ENCODE measurements around the gene OR10W1.
A peak's percentile ranks its signal among the peaks of the same experiment; 100 is the strongest.

Gene OR10W1, protein sequence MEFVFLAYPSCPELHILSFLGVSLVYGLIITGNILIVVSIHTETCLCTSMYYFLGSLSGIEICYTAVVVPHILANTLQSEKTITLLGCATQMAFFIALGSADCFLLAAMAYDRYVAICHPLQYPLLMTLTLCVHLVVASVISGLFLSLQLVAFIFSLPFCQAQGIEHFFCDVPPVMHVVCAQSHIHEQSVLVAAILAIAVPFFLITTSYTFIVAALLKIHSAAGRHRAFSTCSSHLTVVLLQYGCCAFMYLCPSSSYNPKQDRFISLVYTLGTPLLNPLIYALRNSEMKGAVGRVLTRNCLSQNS

GRCh38 chr11:58268142-58268541, at the start of gene OR10W1:
Gene OR10W1, minus strand, starts transcription at chr11:58268260. Its CDS starts 402 bp downstream, at chr11:58267858.
- DNase-seq (ENCODE audit: low spot score): no peak

GRCh38 chr11:58316142-58316541, 48.1 kb upstream of the OR10W1 start:
- no peak for DNase-seq (ENCODE audit: low spot score)

DNA sequence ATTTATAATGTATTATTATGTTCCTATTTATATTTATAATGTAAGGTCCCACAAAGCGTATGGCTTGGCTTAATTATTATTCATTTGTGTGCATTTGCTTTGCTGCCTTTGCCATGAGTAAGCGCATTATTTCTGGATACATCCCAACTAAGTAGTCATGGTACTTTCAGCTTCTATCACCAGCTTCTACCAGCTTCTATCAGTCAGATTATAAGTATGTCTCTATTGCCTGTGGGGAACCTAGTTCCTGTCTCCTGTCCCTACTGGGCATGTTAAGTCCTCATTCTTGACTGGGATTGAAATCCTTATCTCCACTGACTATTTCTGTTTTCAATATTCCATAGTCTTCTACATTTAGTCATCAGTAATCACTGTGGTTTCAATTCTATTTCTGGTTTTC, 33.5 kb upstream of the OR10W1 start:
- no peak for DNase-seq (ENCODE audit: low spot score)

DNA sequence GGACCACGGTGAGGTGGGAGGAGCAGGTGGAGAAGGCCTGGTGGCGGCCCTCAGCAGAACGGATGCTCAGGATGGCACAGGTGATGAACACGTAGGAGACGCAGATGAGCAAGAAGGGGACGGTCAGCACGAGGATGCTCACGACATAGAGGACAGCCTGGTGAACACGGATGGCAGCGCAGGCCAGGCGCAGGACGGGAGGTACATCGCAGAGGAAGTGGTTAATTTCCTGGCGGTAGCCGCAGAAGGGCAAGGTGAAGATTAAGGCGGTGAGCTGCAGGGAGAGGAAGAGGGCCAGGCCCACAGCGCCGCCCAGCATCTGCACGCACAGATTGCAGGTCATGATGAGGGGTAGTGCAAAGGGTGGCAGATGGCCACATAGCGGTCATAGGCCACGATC, 24.0 kb upstream of the OR10W1 start:
- DNase-seq (ENCODE audit: low spot score): no peak

- DNase-seq (ENCODE audit: low spot score): no peak
Observed at GRCh38 chr11:58289266-58289665, 21.2 kb upstream of the OR10W1 start.

GRCh38 chr11:58286249-58286648, 18.2 kb upstream of the OR10W1 start:
- peak; percentile 60 for DNase-seq (ENCODE audit: low spot score)

DNA sequence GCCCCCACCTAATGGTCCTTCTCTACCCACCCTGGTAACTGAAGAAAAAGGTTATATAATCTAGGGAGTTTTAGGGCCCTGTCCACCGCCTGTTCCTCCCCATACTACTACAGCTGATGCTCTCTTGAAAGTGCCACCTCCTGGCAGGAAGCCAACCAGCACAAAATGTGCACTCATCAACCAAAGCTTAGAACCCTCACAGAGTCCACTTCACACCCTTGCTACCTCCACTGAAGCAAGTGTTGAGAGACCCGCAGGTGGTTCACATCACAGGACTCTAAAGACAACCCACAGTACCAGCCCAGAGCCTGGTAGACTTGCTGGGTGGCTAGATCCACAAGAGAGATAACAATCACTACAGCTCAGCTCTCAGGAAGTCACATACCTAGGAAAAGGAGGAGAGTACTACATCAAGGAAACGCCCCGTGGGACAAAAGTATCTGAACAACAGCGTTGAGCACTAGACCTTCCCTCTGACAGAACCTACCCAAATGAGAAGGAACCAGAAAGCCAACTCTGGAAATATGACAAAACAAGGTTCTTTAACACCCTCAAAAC, 17.5 kb upstream of the OR10W1 start:
- DNase-seq (ENCODE audit: low spot score): no peak

- DNase-seq (ENCODE audit: low spot score): no peak
Observed at GRCh38 chr11:58276151-58276550, 8.1 kb upstream of the OR10W1 start.

- no peak for DNase-seq (ENCODE audit: low spot score)
Observed at GRCh38 chr11:58275002-58275401, 6.9 kb upstream of the OR10W1 start.

- DNase-seq (ENCODE audit: low spot score): no peak
Observed at GRCh38 chr11:58259983-58260382, 8.1 kb downstream of the OR10W1 start.

- no peak for DNase-seq (ENCODE audit: low spot score)
Observed at GRCh38 chr11:58254936-58255335, 13.1 kb downstream of the OR10W1 start.

- DNase-seq (ENCODE audit: low spot score): no peak
Observed at GRCh38 chr11:58243954-58244353, 24.1 kb downstream of the OR10W1 start.

DNA sequence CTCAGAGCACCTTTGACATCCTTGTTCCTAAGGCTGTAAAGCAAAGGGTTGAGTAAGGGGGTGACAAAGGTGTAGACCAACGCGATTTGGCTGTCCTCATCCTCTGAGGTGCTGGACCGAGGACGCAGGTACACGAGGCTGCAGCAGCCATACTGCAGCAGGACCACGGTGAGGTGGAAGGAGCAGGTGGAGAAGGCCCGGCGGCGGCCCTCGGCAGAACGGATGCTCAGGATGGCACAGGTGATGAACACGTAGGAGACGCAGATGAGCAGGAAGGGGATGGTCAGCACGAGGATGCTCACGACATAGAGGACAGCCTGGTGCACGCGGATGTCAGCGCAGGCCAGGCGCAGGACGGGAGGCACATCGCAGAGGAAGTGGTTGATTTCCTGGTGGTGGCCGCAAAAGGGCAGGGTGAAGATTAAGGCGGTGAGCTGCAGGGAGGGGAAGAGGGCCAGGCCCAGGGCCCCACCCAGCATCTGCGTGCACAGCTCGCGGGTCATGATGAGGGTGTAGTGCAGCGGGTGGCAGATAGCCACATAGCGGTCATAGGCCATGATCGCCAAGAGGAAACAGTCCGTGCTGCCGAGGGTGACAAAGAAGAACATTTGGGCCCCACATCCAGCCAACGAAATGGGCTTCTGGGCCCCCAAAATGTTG, 40.0 kb downstream of the OR10W1 start:
- no peak for DNase-seq (ENCODE audit: low spot score)

DNA sequence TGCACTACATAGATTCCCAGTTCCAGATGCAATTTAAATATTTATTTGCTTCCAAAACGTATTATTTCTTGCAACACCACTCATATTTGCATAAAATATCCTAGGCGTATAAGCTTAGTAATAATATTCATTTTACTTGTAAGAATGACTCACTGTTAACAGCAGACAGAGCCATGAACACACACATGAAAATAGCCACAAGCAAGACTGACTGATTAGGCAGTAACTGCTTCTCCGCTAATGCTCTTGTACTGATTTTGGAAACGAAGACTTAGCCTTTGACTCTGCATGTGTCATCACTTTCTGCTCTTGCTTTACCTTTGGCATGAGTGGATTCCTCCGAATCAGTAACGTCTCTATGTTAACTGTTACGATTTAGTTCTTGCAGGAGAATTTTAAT, 45.3 kb downstream of the OR10W1 start:
- DNase-seq (ENCODE audit: low spot score): no peak

Measured in SW480 (cell line).